PC-9 (cell line): ENCODE data around the gene MED29. TPM values are rescaled to one million over a fixed set of nuclear protein-coding genes. Genes with fewer than 3 reads are reported as not detected.

ENCODE experiments used
- BruUV-seq: library from RNA; stranded (reverse); fragments of 400-500 nt; replicated peaks from 2 replicates; lab custom pipeline; 2021; lab: Mats Ljungman, UMichigan
- CTCF ChIA-PET: fragments of 300-600 bp; sonication (Branson Sonifier 250); formaldehyde crosslinking; loops from one replicate; lab custom pipeline; 2022; ENCODE audit warnings: antibody characterized with exemption; lab: Charles Lee
- POLR2A ChIA-PET: fragments of 300-600 bp; sonication (Branson Sonifier 250); formaldehyde crosslinking; loops from one replicate; lab custom pipeline; 2022; ENCODE audit warnings: antibody characterized with exemption; ENCODE audit not compliant: unreplicated experiment; lab: Charles Lee
- DNase-seq, 2 experiments: peaks; one replicate each; pipeline versions ENCODE4 v3.0.0 to v3.0.0-alpha.2; 2015 to 2022; ENCODE audit warnings: mixed read lengths in 1 of 2
- H2AFZ ChIP-seq: fragments of 200-600 bp; sonication (generic); 2 replicates; pipeline ENCODE4 v1.8.1; 2017; ENCODE audit warnings: antibody characterized with exemption
- H3F3A ChIP-seq: fragments of 200-600 bp; sonication (generic); 2 replicates; pipeline ENCODE4 v1.8.1; 2017; ENCODE audit warnings: antibody characterized with exemption, mild to moderate bottlenecking, low read depth; ENCODE audit not compliant: insufficient read depth
- H3K27ac ChIP-seq: fragments of 200-600 bp; sonication (generic); 2 replicates; pipeline ENCODE4 v1.6.1; 2016; ENCODE audit warnings: mixed run types
- H3K27me3 ChIP-seq: fragments of 200-600 bp; sonication (generic); 2 replicates; pipeline ENCODE4 v1.6.1; 2016; ENCODE audit warnings: low read depth, mixed run types; ENCODE audit not compliant: insufficient read depth
- H3K36me3 ChIP-seq: fragments of 200-600 bp; sonication (generic); 2 replicates; pipeline ENCODE4 v1.6.1; 2016; ENCODE audit warnings: low read depth, mixed run types
- H3K4me1 ChIP-seq: fragments of 200-600 bp; sonication (generic); replicated peaks from 2 replicates; pipeline ENCODE4 v1.6.1; 2016; ENCODE audit warnings: mixed run types; ENCODE audit not compliant: insufficient read depth
- H3K4me2 ChIP-seq: fragments of 200-600 bp; sonication (generic); 2 replicates; pipeline ENCODE4 v1.6.1; 2017; ENCODE audit warnings: mixed run types
- H3K4me3 ChIP-seq: fragments of 200-600 bp; sonication (generic); 2 replicates; pipeline ENCODE4 v1.6.1; 2016; ENCODE audit warnings: mixed run types
- H3K79me2 ChIP-seq: fragments of 200-600 bp; sonication (generic); 2 replicates; pipeline ENCODE4 v1.6.1; 2017; ENCODE audit warnings: low read depth, mixed run types
- H3K9me2 ChIP-seq: fragments of 200-600 bp; sonication (generic); 2 replicates; pipeline ENCODE4 v1.8.1; 2017; ENCODE audit warnings: mild to moderate bottlenecking; ENCODE audit not compliant: insufficient read depth
- H3K9me3 ChIP-seq: fragments of 200-600 bp; sonication (generic); 2 replicates; pipeline ENCODE4 v1.8.1; 2016; ENCODE audit warnings: low read depth; ENCODE audit not compliant: insufficient read depth
- H4K20me1 ChIP-seq: fragments of 200-600 bp; sonication (generic); 2 replicates; pipeline ENCODE4 v1.8.1; 2017; ENCODE audit not compliant: insufficient read depth
- CTCF ChIP-seq: fragments of 200-600 bp; sonication (generic); conservative IDR thresholded peaks from 2 replicates; pipeline ENCODE4 v1.6.1; 2017; ENCODE audit warnings: mixed run types, antibody characterized with exemption, mild to moderate bottlenecking, moderate library complexity
- EZH2 ChIP-seq: fragments of 200-600 bp; sonication (generic); IDR thresholded peaks from 2 replicates; pipeline ENCODE4 v1.8.0; 2017; ENCODE audit warnings: antibody characterized with exemption, low read depth
- intact Hi-C: fragments of 100-400 bp; cut with micrococcal nuclease; formaldehyde crosslinking; loops from one replicate; pipeline ENCODE4 v1.10.0; 2022; ENCODE audit not compliant: unreplicated experiment
- total RNA-seq: library from RNA; stranded (reverse); gene quantifications from 2 replicates; pipeline ENCODE4 v1.2.3, GENCODE V29; 2021

Gene MED29
- total RNA-seq, 1 experiment from 2014 or later, result 30.9 TPM

GRCh38 chr19:39424934-39425333, 33.8 kb downstream of the MED29 start:
- intact Hi-C loops, result no loop called here
- no peak for DNase-seq
- BruUV-seq, result no TSS peak
- Histone ChIP-seq H3K27me3 (no peaks in the 10 kb centered on the region), H3K9me3 (no peaks in the 10 kb centered on the region), H3K9me2 (no peaks in the 10 kb centered on the region), H3K4me2 (no peak overlapping the region), H3K4me1 (no peaks in the 10 kb centered on the region), H3K36me3 (no peaks in the 10 kb centered on the region), H3K4me3 (no peak overlapping the region), H2AFZ (no peak overlapping the region), H3K79me2 (no peaks in the 10 kb centered on the region), H3K27ac (no peak overlapping the region), H3F3A (no peaks in the 10 kb centered on the region; the same call in 1 of the 2 replicates), H4K20me1 (no peaks in the 10 kb centered on the region)
- ChIA-PET CTCF (no interaction called here), POLR2A (no interaction called here)
- TF ChIP-seq EZH2 (no peak), CTCF (no peak)

GRCh38 chr19:39425744-39426143, 34.6 kb downstream of the MED29 start:
- TF ChIP-seq CTCF, result no peak
- TF ChIP-seq EZH2, result no peak
- intact Hi-C loops, result no loop called here
- H3F3A ChIP-seq, result peaks cover 7% of the 10 kb centered on the region; the same call in 1 of the 2 replicates
- H3K27me3 ChIP-seq, result no peaks in the 10 kb centered on the region
- ChIA-PET CTCF (interaction anchor here (0.6 kb wide), 1 partner anchor 872 kb away, joined by 3 read pairs; no protein-coding TSS in a partner anchor), POLR2A (no interaction called here)
- H3K27ac ChIP-seq, result no peak overlapping the region
- H3K4me2 ChIP-seq, result no peak overlapping the region
- no peak overlapping the region for H2AFZ ChIP-seq
- no TSS peak for BruUV-seq
- H3K9me2 ChIP-seq, result no peaks in the 10 kb centered on the region
- H4K20me1 ChIP-seq, result no peaks in the 10 kb centered on the region
- DNase-seq, result peak in 1 of 2 experiments; percentile 25
- no peaks in the 10 kb centered on the region for H3K79me2 ChIP-seq
- H3K4me3 ChIP-seq, result no peak overlapping the region
- H3K9me3 ChIP-seq, result no peaks in the 10 kb centered on the region
- H3K36me3 ChIP-seq, result no peaks in the 10 kb centered on the region
- peaks cover 5% of the 10 kb centered on the region for H3K4me1 ChIP-seq

GRCh38 chr19:39426170-39426569, 35.0 kb downstream of the MED29 start:
- Histone ChIP-seq H3K9me3 (no peaks in the 10 kb centered on the region), H3K79me2 (no peaks in the 10 kb centered on the region), H3F3A (peaks cover 9% of the 10 kb centered on the region), H3K4me1 (peaks cover 8% of the 10 kb centered on the region), H3K9me2 (no peaks in the 10 kb centered on the region), H3K4me3 (no peak overlapping the region), H3K36me3 (no peaks in the 10 kb centered on the region), H3K27me3 (no peaks in the 10 kb centered on the region), H2AFZ (no peak overlapping the region), H4K20me1 (no peaks in the 10 kb centered on the region), H3K27ac (no peak overlapping the region), H3K4me2 (no peak overlapping the region)
- ChIA-PET CTCF (interaction anchor here (0.6 kb wide), 1 partner anchor 872 kb away, joined by 3 read pairs; no protein-coding TSS in a partner anchor), POLR2A (no interaction called here)
- TF ChIP-seq CTCF (no peak), EZH2 (no peak)
- intact Hi-C loops, result no loop called here
- no TSS peak for BruUV-seq
- DNase-seq, result peak in 1 of 2 experiments; percentile 23
